NAMALWA (cell line): ENCODE measurements around the gene FRMPD4.

ENCODE experiments used
- DNase-seq: peaks from one replicate; pipeline ENCODE4 v3.0.0-alpha.2; 2015; ENCODE audit warnings: low spot score

Gene FRMPD4

DNA sequence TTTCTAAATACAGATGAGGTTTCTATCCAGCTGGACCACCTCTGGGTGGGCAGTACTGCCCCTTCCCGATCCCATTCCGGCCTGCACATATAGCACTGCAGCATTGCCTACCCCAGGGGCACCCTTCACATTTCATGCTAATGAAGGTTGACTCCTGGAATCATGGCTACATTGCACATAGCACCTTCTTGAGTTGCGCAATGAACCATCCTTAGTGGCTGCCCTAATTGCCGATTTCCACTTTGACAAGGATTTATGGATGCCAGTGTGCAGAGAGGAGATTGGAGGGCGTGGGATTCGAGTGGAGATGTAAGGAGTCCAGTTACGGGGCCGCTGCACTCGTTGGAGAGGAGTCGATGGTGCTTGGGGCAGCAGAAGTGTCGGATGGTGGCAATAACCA, 229.0 kb downstream of the FRMPD4 start:
- DNase-seq: no peak

DNA sequence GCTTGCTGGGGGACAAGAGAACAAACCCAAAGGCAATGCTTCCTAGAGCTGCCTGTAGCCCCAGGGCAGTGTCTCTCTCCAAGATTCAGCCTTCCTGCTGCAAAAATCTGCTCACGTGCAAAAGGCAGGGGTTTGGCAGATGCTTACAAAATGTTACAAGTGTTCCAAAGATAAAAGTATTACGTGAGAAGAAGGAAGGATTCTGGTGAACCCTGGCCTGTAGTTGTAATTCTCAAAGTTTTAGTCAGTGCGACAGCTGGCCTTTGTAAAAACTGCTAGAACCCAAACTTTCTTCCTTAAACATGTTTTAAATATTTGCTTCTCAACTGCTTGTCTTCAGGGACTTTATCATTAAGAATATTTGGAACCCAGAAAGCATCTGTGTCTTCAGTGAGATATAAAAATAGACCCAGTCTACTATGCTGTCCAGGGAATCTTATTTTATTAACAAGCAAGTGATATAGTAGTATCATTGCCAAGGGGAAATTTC, 232.3 kb downstream of the FRMPD4 start:
- no peak for DNase-seq

DNA sequence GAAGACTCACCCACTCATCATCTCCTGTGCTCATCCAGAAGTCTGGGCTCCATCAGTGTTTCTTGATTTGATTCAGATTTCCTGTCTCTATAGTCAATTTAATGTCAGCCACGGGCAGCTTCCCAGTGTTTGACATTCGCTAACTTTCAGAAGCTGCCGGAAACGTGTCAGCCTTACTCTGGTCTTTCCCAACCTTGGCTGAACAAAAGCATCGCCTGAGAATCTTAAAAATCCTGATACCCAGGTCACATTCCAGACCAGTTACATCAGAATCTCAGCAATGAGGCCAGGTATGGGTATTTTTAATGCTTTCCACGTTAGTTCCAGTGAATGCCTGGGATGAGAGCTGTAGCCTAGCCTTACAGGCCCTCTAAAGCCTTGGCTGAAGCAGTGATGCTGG, 233.8 kb downstream of the FRMPD4 start:
- DNase-seq: no peak

GRCh38 chrX:12374286-12374685, 236.0 kb downstream of the FRMPD4 start:
- DNase-seq: no peak

GRCh38 chrX:12378253-12378652, 240.0 kb downstream of the FRMPD4 start:
- no peak for DNase-seq

DNA sequence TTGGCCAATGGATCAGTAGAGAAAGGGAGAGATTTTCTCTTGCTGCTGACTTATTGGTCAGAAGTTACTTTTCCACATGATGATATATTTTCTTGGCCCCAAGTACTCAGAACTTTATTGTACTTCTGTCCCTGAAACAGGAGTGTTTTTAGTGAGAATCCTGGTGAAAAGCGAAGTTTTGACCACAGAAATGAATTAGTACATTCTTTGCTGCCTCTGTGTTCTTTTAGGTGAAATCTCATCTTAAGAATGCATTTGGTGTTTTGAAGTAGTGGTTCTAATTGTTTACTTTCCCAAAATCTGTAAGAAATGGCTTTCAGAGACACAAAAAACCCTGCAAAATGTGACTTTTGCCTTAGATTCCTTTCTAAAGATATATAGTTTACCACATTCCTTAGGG, 240.4 kb downstream of the FRMPD4 start:
- no peak for DNase-seq

DNA sequence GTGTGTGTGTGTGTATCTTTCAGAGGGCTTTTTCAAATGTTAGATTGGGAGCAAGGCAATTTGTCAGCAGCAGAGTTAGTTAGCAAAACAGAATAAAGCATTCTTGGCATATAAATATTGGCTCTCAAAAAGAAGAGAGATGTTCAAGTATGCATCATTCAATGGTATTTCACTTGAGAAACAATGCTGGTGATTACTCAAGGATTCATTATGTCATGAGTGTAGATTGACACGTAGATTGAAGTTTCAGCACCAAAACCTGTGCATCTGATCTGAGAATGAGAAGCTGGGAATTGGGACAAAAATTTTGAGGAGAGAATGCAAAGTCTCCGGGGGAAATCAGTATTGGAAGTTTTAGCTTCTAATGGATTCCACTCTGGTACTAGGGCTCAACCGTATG, 241.4 kb downstream of the FRMPD4 start:
- no peak for DNase-seq

DNA sequence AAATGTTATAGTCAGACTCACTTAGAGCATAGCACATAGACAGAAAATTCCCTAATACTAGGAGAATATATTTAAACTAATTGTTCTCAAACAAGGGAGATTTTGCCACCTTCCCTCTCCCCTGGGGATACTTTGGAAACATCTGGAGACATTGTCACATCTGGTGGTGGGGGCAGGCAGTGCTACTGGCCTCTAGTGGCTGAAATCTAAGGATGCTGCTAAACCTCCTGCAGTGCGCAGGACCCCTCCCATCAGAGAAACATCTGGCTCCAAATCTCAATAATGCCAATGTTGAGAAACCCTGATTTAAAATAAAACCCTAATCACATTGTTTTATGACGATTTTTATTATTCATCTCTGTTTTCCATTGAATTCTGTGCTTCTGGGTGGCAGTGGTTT, 244.9 kb downstream of the FRMPD4 start:
- peak; percentile 3 for DNase-seq

GRCh38 chrX:12390301-12390700, 252.0 kb downstream of the FRMPD4 start:
- DNase-seq: no peak

GRCh38 chrX:12396584-12396983, 258.3 kb downstream of the FRMPD4 start:
- DNase-seq: no peak

DNA sequence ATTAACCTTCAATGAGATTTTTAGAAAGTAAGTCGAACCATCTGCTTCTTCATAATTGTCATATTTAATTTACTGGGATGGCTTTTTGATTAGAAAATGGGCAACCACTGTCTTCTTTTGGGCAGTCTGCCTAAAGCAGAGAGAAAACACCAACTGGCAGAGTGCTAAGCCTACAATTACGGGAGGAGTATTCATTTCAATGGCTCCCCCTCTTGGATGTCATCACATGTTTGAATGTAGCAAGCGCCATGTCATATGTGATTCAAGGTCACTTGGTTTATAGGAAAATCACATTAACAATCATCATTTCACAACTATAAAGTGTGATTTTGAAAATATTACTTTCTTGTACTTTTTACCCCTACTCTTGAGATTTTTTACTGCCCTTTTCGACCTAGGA, 261.9 kb downstream of the FRMPD4 start:
- no peak for DNase-seq

DNA sequence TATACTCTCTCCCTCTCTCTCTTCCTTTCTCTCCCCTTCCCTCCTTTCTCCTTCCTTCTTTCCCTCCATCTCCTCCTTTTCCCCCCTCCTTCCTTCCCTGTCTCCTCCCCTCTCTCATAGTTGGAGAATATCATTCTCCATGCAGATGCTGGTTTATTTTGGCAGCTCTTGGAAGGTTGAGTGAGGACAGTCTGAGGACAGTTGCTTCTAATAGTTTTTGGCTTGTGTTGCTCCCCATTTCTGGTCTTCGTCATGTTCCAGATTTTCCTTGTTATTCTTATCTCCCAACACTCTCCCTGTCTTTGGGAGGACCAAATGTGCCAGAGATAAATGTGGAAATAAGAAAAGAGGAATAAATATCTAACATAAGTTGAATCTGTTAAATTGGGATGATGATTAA, 263.0 kb downstream of the FRMPD4 start:
- DNase-seq: no peak

DNA sequence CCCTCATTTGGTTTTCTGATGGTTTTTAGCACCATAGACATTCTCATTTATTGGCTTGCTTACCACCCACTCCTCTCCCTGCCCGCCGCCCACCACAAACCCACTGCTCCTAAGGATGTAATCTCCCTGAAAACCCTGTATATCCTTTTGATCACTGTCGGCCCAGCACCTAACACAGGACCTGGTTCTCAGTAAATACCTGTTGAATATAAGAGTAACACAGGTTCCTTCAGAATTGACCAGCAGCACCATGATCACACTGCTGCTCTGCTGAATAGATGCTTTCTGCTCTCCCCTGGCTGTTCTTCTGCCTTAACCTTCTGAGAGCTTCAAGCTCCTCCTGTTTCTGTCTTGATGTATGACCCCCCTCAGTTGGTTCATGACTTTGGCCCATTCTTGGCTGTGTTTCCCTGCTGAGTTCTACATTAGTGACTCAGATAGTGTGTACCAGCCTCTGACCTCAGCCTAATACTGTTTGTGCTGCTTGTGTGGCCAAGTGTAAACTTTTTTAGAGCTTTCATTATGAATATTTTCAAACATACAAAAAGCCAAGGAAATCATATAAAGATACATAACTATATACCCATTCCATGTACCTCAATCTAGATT, 265.3 kb downstream of the FRMPD4 start:
- DNase-seq: no peak

- DNase-seq: no peak
Measured at GRCh38 chrX:12405306-12405705, 267.0 kb downstream of the FRMPD4 start.

DNA sequence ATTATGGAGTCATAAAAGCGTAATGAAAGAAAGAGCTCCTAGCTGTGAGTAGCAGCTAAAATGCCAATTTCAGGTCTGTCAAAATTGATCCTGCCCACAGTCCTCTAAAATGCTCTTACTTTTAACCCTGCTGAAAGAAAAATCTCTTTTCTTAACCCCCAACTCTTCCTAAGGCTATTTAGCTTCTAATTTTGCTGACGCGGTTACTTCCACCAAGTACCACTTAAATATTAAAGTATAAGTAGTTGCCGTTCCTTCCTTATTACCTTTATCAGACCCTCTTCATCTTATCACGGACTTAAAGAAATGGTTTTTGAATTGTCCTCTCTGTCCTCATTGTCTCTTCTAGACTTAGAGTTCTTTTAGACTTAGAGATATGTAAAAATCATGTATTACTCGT, 272.2 kb downstream of the FRMPD4 start:
- no peak for DNase-seq

DNA sequence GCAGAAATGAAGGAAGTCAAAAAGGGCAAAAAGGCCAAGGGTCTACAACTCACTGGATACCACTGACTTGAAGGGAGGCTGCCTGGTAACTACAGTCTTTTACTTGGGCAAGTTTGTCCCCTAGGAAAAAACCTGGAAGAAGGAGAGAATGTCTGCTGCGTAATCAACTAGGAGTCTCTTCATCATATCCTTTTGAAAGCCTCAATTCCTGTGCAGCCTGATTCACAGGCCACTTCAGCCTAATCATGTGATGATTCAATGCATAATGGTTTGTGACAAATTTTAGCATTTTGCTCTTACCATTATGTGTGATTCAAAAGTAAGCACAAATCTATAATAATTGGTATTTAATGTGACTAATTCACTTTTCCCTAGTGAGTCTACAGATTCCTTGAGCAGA, 273.6 kb downstream of the FRMPD4 start:
- no peak for DNase-seq

- no peak for DNase-seq
Measured at GRCh38 chrX:12412561-12412960, 274.3 kb downstream of the FRMPD4 start.

- DNase-seq: no peak
Measured at GRCh38 chrX:12419591-12419990, 281.3 kb downstream of the FRMPD4 start.

DNA sequence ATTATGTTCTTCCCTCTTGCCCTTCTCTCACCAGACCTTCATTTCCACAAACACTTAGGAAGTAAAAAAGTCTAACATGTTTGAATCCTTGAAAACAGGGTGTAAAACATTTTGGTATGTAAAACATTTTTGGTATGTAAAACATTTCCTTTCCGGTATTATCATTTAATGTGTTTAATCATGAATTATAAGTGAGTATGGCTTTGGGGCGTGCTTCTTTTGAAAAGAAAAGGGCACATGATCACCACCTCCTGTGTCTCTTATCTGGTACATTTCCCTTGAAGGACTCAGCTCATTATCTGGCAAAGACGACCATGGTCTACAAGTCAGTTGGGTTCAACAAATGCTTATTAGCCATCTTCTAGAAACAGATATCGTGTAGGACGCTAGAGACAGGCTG, 283.6 kb downstream of the FRMPD4 start:
- DNase-seq: no peak

DNA sequence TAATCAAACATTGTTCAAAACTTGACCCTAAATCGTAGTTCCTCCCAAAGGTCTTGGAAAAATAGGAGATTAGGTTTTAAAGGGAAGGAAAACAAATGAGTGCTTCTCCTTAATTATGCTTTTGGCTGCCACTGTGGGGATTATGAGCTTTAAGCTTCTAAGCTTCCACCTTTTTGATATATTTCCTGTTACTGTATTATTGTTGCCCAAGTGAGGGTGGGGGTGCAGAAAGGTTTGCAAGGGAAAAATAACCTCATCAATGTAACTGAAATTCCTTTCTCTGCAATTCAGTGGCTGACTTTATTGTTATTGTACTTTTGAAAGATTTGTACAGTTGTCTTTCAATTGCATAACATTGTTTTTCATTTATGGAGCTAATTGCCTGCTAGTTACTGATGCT, 285.1 kb downstream of the FRMPD4 start:
- DNase-seq: no peak

GRCh38 chrX:12425496-12425895, 287.2 kb downstream of the FRMPD4 start:
- no peak for DNase-seq

DNA sequence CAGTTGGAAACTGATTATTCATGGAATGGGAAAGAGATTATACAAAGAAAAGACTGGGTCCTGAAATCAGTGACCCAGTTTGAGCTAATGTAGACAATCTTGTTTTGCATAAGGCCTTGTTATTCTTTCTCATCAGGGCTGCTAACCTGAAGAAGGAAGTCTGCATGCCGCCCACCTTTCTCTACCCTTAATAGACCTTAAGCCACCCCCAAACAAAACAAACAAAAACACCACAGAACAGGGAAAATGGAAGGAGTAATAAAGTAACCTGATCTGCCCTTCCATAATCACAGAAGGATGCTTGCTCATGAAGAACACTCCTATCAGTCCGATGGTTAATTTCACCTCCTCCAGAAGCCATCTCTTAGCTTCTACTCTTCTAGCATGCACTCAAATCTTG, 288.1 kb downstream of the FRMPD4 start:
- no peak for DNase-seq

DNA sequence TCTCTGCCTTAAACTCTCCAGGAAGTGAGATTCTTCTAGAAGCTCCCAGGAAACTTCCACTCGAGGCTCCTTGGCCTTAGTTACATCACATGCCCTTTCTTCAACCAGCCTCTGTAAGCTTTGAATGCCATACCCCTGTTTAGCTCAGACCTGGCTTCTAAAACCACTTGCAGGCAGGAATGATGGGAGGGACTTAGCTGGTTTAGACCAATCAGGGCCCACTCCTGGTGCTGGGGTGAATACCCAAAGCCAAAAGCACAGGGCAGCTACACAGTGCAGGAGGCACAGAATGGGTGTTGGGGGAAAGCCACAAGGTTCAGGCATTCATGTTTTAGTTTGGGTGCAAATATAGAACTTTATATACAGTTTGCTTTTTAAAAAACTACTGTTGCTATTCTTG, 296.2 kb downstream of the FRMPD4 start:
- DNase-seq: peak; percentile 2

GRCh38 chrX:12439416-12439815, 301.1 kb downstream of the FRMPD4 start:
- no peak for DNase-seq

GRCh38 chrX:12440246-12440645, 302.0 kb downstream of the FRMPD4 start:
- no peak for DNase-seq
